Measurements from ENCODE around the gene OR51L1. TPM values are rescaled to one million over a fixed set of nuclear protein-coding genes. Genes with fewer than 3 reads are reported as not detected.

OR51L1 gene
- total RNA-seq, 1 donor from 2014 or later, result not detected

DNA sequence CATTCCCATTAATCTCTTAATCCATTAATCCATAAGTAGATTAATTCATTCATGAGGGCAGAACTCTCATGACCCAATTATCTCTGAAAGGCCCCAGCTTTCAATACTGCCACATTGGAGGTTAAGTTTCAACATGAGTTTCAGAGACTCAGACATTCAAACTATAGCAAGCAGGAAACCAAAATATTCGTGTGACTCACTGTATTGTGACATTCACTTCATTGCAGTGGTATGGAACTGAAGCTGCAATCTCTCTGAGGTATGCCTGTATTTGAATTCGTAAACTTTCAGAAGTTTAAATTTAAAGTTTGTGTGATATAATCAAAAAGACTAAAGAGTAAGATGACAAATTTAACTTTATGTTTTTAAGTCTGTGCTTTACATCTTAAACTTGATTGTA, 48.7 kb downstream of the OR51L1 start:
- no peak for TF ChIP-seq CTCF (conservative IDR thresholded peaks at IDR 0.05; ENCODE audit: low read depth, low read length)
- no peak overlapping the region for H3K4me3 ChIP-seq (ENCODE audit: low read depth, low read length)
- no peak for DNase-seq (ENCODE audit: low read depth)

- no peak within 1 kb of the TSS for H3K4me3 ChIP-seq (ENCODE audit: low read depth, low read length)
- TF ChIP-seq CTCF (conservative IDR thresholded peaks at IDR 0.05; ENCODE audit: low read depth, low read length), result no peak
- DNase-seq (ENCODE audit: low read depth), result no peak
Observed at GRCh38 chr11:5046226-5046625, 51.6 kb downstream of the OR51L1 start, which contains the start of gene OR52J3. Gene OR52J3 (plus strand): TSS chr11:5046526. CDS start chr11:5046526, 0 bp downstream.

DNA sequence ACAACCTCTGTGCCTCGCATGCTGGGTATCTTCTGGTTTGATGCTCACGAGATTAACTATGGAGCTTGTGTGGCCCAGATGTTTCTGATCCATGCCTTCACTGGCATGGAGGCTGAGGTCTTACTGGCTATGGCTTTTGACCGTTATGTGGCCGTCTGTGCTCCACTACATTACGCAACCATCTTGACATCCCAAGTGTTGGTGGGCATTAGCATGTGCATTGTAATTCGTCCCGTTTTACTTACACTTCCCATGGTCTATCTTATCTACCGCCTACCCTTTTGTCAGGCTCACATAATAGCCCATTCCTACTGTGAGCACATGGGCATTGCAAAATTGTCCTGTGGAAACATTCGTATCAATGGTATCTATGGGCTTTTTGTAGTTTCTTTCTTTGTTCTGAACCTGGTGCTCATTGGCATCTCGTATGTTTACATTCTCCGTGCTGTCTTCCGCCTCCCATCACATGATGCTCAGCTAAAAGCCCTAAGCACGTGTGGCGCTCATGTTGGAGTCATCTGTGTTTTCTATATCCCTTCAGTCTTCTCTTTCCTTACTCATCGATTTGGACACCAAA, 52.2 kb downstream of the OR51L1 start:
- no peak overlapping the region for H3K4me3 ChIP-seq (ENCODE audit: low read depth, low read length)
- no peak for TF ChIP-seq CTCF (conservative IDR thresholded peaks at IDR 0.05; ENCODE audit: low read depth, low read length)
- no peak for DNase-seq (ENCODE audit: low read depth)

Other genes starting within 250 kb of the OR51L1 start
- gene OR51F1, start 224.9 kb upstream of the OR51L1 start, total RNA-seq, result not detected in 2 replicates
- not detected in 2 replicates for gene OR52R1, start 190.5 kb upstream of the OR51L1 start, total RNA-seq
- not detected in 2 replicates for gene OR51F2, start 173.5 kb upstream of the OR51L1 start, total RNA-seq
- not detected in 2 replicates for gene OR51S1, start 145.6 kb upstream of the OR51L1 start, total RNA-seq
- gene OR51T1, start 113.0 kb upstream of the OR51L1 start, total RNA-seq, result not detected in 2 replicates
- not detected in 2 replicates for gene OR51A7, start 91.1 kb upstream of the OR51L1 start, total RNA-seq
- gene OR51G2, start 75.5 kb upstream of the OR51L1 start, total RNA-seq, result not detected in 2 replicates
- gene OR51G1, start 70.5 kb upstream of the OR51L1 start, total RNA-seq, result not detected in 2 replicates
- gene OR51A4, start 47.2 kb upstream of the OR51L1 start, total RNA-seq, result not detected in 2 replicates
- not detected in 2 replicates for gene OR51A2, start 39.1 kb upstream of the OR51L1 start, total RNA-seq
- gene OR52J3, start 51.7 kb downstream of the OR51L1 start, total RNA-seq, result not detected in 2 replicates
- gene OR52E2, start 64.8 kb downstream of the OR51L1 start, total RNA-seq, result not detected in 2 replicates
- not detected in 2 replicates for gene OR52E1, start 74.7 kb downstream of the OR51L1 start, total RNA-seq
- not detected in 2 replicates for gene OR52A5, start 143.5 kb downstream of the OR51L1 start, total RNA-seq
- not detected in 2 replicates for gene OR52A1, start 159.9 kb downstream of the OR51L1 start, total RNA-seq
- not detected in 2 replicates for gene OR51V1, start 205.8 kb downstream of the OR51L1 start, total RNA-seq
- gene HBB, start 232.2 kb downstream of the OR51L1 start, total RNA-seq, result not detected in 2 replicates
- gene HBD, start 239.6 kb downstream of the OR51L1 start, total RNA-seq, result not detected in 2 replicates